Ectodermal cell (in vitro differentiated cells): Measurements from ENCODE around the gene PPM1M.

Experiments
- H3K27ac ChIP-seq: 2 replicates; pipeline ENCODE4 v1.7.0; 2013; ENCODE audit warnings: mild to moderate bottlenecking, low read depth, low read length; ENCODE audit not compliant: insufficient read depth, poor library complexity, severe bottlenecking
- H3K27me3 ChIP-seq: 2 replicates; pipeline ENCODE4 v1.7.0; 2013; ENCODE audit warnings: mild to moderate bottlenecking, low read length; ENCODE audit not compliant: insufficient read depth, control insufficient read depth, poor library complexity, severe bottlenecking
- H3K36me3 ChIP-seq: one replicate; pipeline ENCODE4 v1.7.0; 2013; ENCODE audit warnings: low read length; ENCODE audit not compliant: control insufficient read depth, insufficient read depth
- H3K4me1 ChIP-seq: one replicate; pipeline ENCODE4 v1.7.0; 2013; ENCODE audit warnings: low read length; ENCODE audit not compliant: control insufficient read depth, insufficient read depth
- H3K4me3 ChIP-seq: 2 replicates; pipeline ENCODE4 v1.7.0; 2013; ENCODE audit warnings: low read depth, low read length, control low read depth; ENCODE audit not compliant: insufficient read depth
- H3K9me3 ChIP-seq: 2 replicates; pipeline ENCODE4 v1.7.0; 2013; ENCODE audit warnings: mild to moderate bottlenecking, low read length, moderate library complexity; ENCODE audit not compliant: control insufficient read depth
- WGBS, 2 experiments: methylation state at CpG; one replicate each; pipeline ENCODE4 v1.1.7; 2013; ENCODE audit warnings: missing lambda C conversion rate in 2 of 2; 5-methylcytosine and 5-hydroxymethylcytosine counted together

The PPM1M gene

GRCh38 chr3:52216585-52217408, 28.8 kb upstream of the PPM1M start:
- Histone ChIP-seq H3K27ac (no peak overlapping the region), H3K4me3 (no peak overlapping the region), H3K9me3 (no peaks in the 10 kb centered on the region), H3K4me1 (no peaks in the 10 kb centered on the region), H3K36me3 (peaks cover 29% of the 10 kb centered on the region), H3K27me3 (no peaks in the 10 kb centered on the region)
- WGBS, 2 experiments = 90% methylated on average over 13 of the region's 13 CpGs

- no peak overlapping the region for H3K4me3 ChIP-seq
- WGBS, 2 experiments = 91 to 94% methylated on average over 10 of the region's 10 CpGs
- no peaks in the 10 kb centered on the region for H3K9me3 ChIP-seq
- H3K27ac ChIP-seq = no peak overlapping the region
- no peaks in the 10 kb centered on the region for H3K4me1 ChIP-seq
- no peaks in the 10 kb centered on the region for H3K27me3 ChIP-seq
- H3K36me3 ChIP-seq = peaks cover 23% of the 10 kb centered on the region
These were observed 28.2 kb upstream of the PPM1M start for GRCh38 chr3:52217409-52217805.

- Histone ChIP-seq H3K27ac (no peak overlapping the region), H3K4me3 (no peak overlapping the region), H3K27me3 (no peaks in the 10 kb centered on the region), H3K4me1 (no peaks in the 10 kb centered on the region), H3K9me3 (no peaks in the 10 kb centered on the region), H3K36me3 (peaks cover 17% of the 10 kb centered on the region)
- WGBS, 2 experiments = 89 to 95% methylated on average over 3 of the region's 3 CpGs
These were observed 27.5 kb upstream of the PPM1M start for GRCh38 chr3:52218026-52218425.

- no peaks in the 10 kb centered on the region for H3K4me1 ChIP-seq
- H3K27ac ChIP-seq = no peak overlapping the region
- WGBS, 2 experiments = 91 to 93% methylated on average over 12 of the region's 12 CpGs
These were observed 27.1 kb upstream of the PPM1M start for GRCh38 chr3:52218454-52218853.

GRCh38 chr3:52218937-52219650, 26.5 kb upstream of the PPM1M start:
- Histone ChIP-seq H3K4me3 (no peak overlapping the region), H3K4me1 (no peaks in the 10 kb centered on the region), H3K9me3 (no peaks in the 10 kb centered on the region), H3K36me3 (peaks cover 9% of the 10 kb centered on the region), H3K27ac (no peak overlapping the region), H3K27me3 (no peaks in the 10 kb centered on the region)
- WGBS, 2 experiments = 69 to 77% methylated on average over 6 of the region's 6 CpGs

More at GRCh38 chr3:52218454-52218853, 27.1 kb upstream of the PPM1M start:
- no peaks in the 10 kb centered on the region for H3K27me3 ChIP-seq
- peaks cover 15% of the 10 kb centered on the region for H3K36me3 ChIP-seq
- no peaks in the 10 kb centered on the region for H3K9me3 ChIP-seq
- H3K4me3 ChIP-seq = no peak overlapping the region

GRCh38 chr3:52220380-52221026, 25.1 kb upstream of the PPM1M start:
- Histone ChIP-seq H3K27ac (no peak overlapping the region), H3K4me1 (no peaks in the 10 kb centered on the region), H3K9me3 (no peaks in the 10 kb centered on the region), H3K27me3 (no peaks in the 10 kb centered on the region), H3K36me3 (no peaks in the 10 kb centered on the region), H3K4me3 (no peak overlapping the region)
- WGBS, 2 experiments = 30 to 34% methylated on average over 9 of the region's 9 CpGs

GRCh38 chr3:52221141-52221562, 24.4 kb upstream of the PPM1M start:
- no peaks in the 10 kb centered on the region for H3K27me3 ChIP-seq
- no peaks in the 10 kb centered on the region for H3K4me1 ChIP-seq
- no peaks in the 10 kb centered on the region for H3K36me3 ChIP-seq
- no peak overlapping the region for H3K4me3 ChIP-seq
- H3K9me3 ChIP-seq = no peaks in the 10 kb centered on the region
- 95 to 96% methylated on average over 27 of the region's 27 CpGs for WGBS, 2 experiments
- H3K27ac ChIP-seq = no peak overlapping the region

- 95% methylated on average over 34 of the region's 34 CpGs for WGBS, 2 experiments
- no peaks in the 10 kb centered on the region for H3K27me3 ChIP-seq
These were observed 23.8 kb upstream of the PPM1M start for GRCh38 chr3:52221563-52222318.

GRCh38 chr3:52222319-52223221, 23.0 kb upstream of the PPM1M start:
- WGBS, 2 experiments = 94 to 95% methylated on average over 41 of the region's 41 CpGs
- Histone ChIP-seq H3K9me3 (no peaks in the 10 kb centered on the region), H3K36me3 (no peaks in the 10 kb centered on the region), H3K4me1 (no peaks in the 10 kb centered on the region), H3K27ac (no peak overlapping the region), H3K4me3 (no peak overlapping the region), H3K27me3 (no peaks in the 10 kb centered on the region)

More at GRCh38 chr3:52221563-52222318, 23.8 kb upstream of the PPM1M start:
- no peaks in the 10 kb centered on the region for H3K9me3 ChIP-seq
- H3K36me3 ChIP-seq = no peaks in the 10 kb centered on the region
- H3K4me1 ChIP-seq = no peaks in the 10 kb centered on the region
- no peak overlapping the region for H3K4me3 ChIP-seq
- H3K27ac ChIP-seq = no peak overlapping the region
